HEK293 (cell line): Measurements from ENCODE around the gene HPCA.

Experiments used
- BCL11A ChIP-seq: fragments of 450-650 bp; formaldehyde crosslinking; IDR thresholded peaks from 2 replicates; pipeline ENCODE4 v1.5.1; 2016; ENCODE audit warnings: low read depth, missing biosample characterization, missing genetic modification characterization
- FEZF1 ChIP-seq: fragments of 450-650 bp; formaldehyde crosslinking; IDR thresholded peaks from 2 replicates; pipeline ENCODE4 v1.5.1; 2016; ENCODE audit warnings: missing biosample characterization, missing genetic modification characterization
- GFI1B ChIP-seq: fragments of 450-650 bp; formaldehyde crosslinking; IDR thresholded peaks from 2 replicates; pipeline ENCODE4 v1.5.1; 2016; ENCODE audit warnings: missing biosample characterization, missing genetic modification characterization
- GLI2 ChIP-seq: fragments of 450-650 bp; formaldehyde crosslinking; IDR thresholded peaks from 2 replicates; pipeline ENCODE4; 2017; ENCODE audit warnings: missing biosample characterization, missing genetic modification characterization, low read depth, borderline replicate concordance
- IKZF3 ChIP-seq: fragments of 450-650 bp; IDR thresholded peaks from 2 replicates; pipeline ENCODE4 v1.5.0; 2018; ENCODE audit warnings: missing biosample characterization, mild to moderate bottlenecking, missing genetic modification characterization, moderate library complexity
- KLF7 ChIP-seq: fragments of 450-650 bp; formaldehyde crosslinking; IDR thresholded peaks from 2 replicates; pipeline ENCODE4 v1.5.1; 2016; ENCODE audit warnings: missing biosample characterization, missing genetic modification characterization, borderline replicate concordance
- OSR2 ChIP-seq: fragments of 450-650 bp; formaldehyde crosslinking; IDR thresholded peaks from 2 replicates; pipeline ENCODE4 v1.5.1; 2016; ENCODE audit warnings: missing biosample characterization, missing genetic modification characterization
- PRDM10 ChIP-seq: fragments of 450-650 bp; formaldehyde crosslinking; IDR thresholded peaks from 2 replicates; pipeline ENCODE4 v1.5.1; 2016; ENCODE audit warnings: missing biosample characterization, missing genetic modification characterization
- REPIN1 ChIP-seq: fragments of 450-650 bp; formaldehyde crosslinking; IDR thresholded peaks from 2 replicates; pipeline ENCODE4 v1.5.1; 2017; ENCODE audit warnings: missing biosample characterization, missing genetic modification characterization, low read depth
- ZBTB20 ChIP-seq: fragments of 450-650 bp; formaldehyde crosslinking; IDR thresholded peaks from 2 replicates; pipeline ENCODE4 v1.5.1; 2016; ENCODE audit warnings: missing biosample characterization, missing genetic modification characterization
- ZBTB21 ChIP-seq: fragments of 450-650 bp; formaldehyde crosslinking; IDR thresholded peaks from 2 replicates; pipeline ENCODE4 v1.5.1; 2017; ENCODE audit warnings: missing biosample characterization, missing genetic modification characterization
- ZBTB44 ChIP-seq: fragments of 450-650 bp; IDR thresholded peaks from 2 replicates; pipeline ENCODE4 v1.5.1; 2018; ENCODE audit warnings: missing biosample characterization, mild to moderate bottlenecking, missing genetic modification characterization
- ZBTB48 ChIP-seq: fragments of 450-650 bp; formaldehyde crosslinking; IDR thresholded peaks from 2 replicates; pipeline ENCODE4 v1.5.1; 2016; ENCODE audit warnings: missing biosample characterization, missing genetic modification characterization
- ZBTB49 ChIP-seq: fragments of 450-650 bp; formaldehyde crosslinking; IDR thresholded peaks from 2 replicates; pipeline ENCODE4 v1.5.1; 2016; ENCODE audit warnings: missing biosample characterization, missing genetic modification characterization, low read depth
- ZEB2 ChIP-seq: fragments of 450-650 bp; formaldehyde crosslinking; IDR thresholded peaks from 2 replicates; pipeline ENCODE4 v1.5.1; 2016; ENCODE audit warnings: missing biosample characterization, missing genetic modification characterization
- ZFHX2 ChIP-seq: fragments of 450-650 bp; formaldehyde crosslinking; conservative IDR thresholded peaks from 2 replicates; pipeline ENCODE4 v1.5.1; 2016; ENCODE audit warnings: missing biosample characterization, missing genetic modification characterization
- ZFP41 ChIP-seq: fragments of 450-650 bp; formaldehyde crosslinking; IDR thresholded peaks from 2 replicates; pipeline ENCODE4 v1.5.1; 2016; ENCODE audit warnings: missing biosample characterization, missing genetic modification characterization, borderline replicate concordance
- ZNF112 ChIP-seq: fragments of 450-650 bp; formaldehyde crosslinking; IDR thresholded peaks from 2 replicates; pipeline ENCODE4 v1.5.0; 2017; ENCODE audit warnings: missing biosample characterization, missing genetic modification characterization
- ZNF132 ChIP-seq: fragments of 450-650 bp; formaldehyde crosslinking; IDR thresholded peaks from 2 replicates; pipeline ENCODE4 v1.5.1; 2017; ENCODE audit warnings: missing biosample characterization, missing genetic modification characterization, borderline replicate concordance
- ZNF24 ChIP-seq: fragments of 450-650 bp; formaldehyde crosslinking; IDR thresholded peaks from 2 replicates; pipeline ENCODE4 v1.5.1; 2016; ENCODE audit warnings: missing biosample characterization, missing genetic modification characterization
- ZNF366 ChIP-seq: fragments of 450-650 bp; formaldehyde crosslinking; conservative IDR thresholded peaks from 2 replicates; pipeline ENCODE4 v1.5.1; 2016; ENCODE audit warnings: missing biosample characterization, missing genetic modification characterization
- ZNF398 ChIP-seq: fragments of 450-650 bp; formaldehyde crosslinking; IDR thresholded peaks from 2 replicates; pipeline ENCODE4 v1.5.1; 2017; ENCODE audit warnings: missing biosample characterization, missing genetic modification characterization
- ZNF548 ChIP-seq: fragments of 450-650 bp; formaldehyde crosslinking; IDR thresholded peaks from 2 replicates; pipeline ENCODE4 v1.5.1; 2016; ENCODE audit warnings: missing biosample characterization, missing genetic modification characterization
- ZNF660 ChIP-seq: fragments of 450-650 bp; IDR thresholded peaks from 2 replicates; pipeline ENCODE4 v1.5.1; 2018; ENCODE audit warnings: missing biosample characterization, mild to moderate bottlenecking, missing genetic modification characterization
- TF ChIP-seq, protein P1 (sequence below): fragments of 450-650 bp; formaldehyde crosslinking; IDR thresholded peaks from 2 replicates; pipeline ENCODE4 v1.5.1; 2017; ENCODE audit warnings: missing biosample characterization, missing genetic modification characterization
- TF ChIP-seq, protein P2 (sequence below): fragments of 450-650 bp; formaldehyde crosslinking; IDR thresholded peaks from 2 replicates; pipeline ENCODE4 v1.5.1; 2016; ENCODE audit warnings: missing biosample characterization, missing genetic modification characterization

Gene HPCA

GRCh38 chr1:32919811-32920733 is 33.8 kb downstream of the HPCA start (continued):
- TF ChIP-seq ZFHX2 (tag by site-specific recombination) = no peak
- no peak for TF ChIP-seq FEZF1 (tag by site-specific recombination)
- TF ChIP-seq BCL11A (tag by site-specific recombination) = no peak
- 0 out of 2 replicates have a peak, but pooled peaks have one; percentile 19 for TF ChIP-seq ZNF24 (tag by site-specific recombination)
- no peak for TF ChIP-seq ZBTB49 (tag by site-specific recombination)
- no peak for TF ChIP-seq GLI2
- 0 out of 2 replicates have a peak, but pooled peaks have one; percentile 23 for TF ChIP-seq ZNF398 (tag by site-specific recombination)
- TF ChIP-seq ZNF660 = 0 out of 2 replicates have a peak, but pooled peaks have one; percentile 63
- TF ChIP-seq ZNF132 (tag by site-specific recombination) = no peak
- TF ChIP-seq IKZF3 (tag by site-specific recombination) = no peak
- TF ChIP-seq ZEB2 = peak; percentile 74
- no peak for TF ChIP-seq OSR2 (tag by site-specific recombination)
- peak; percentile 84 for TF ChIP-seq PRDM10 (tag by site-specific recombination)
- no peak for TF ChIP-seq KLF7 (tag by site-specific recombination)
- TF ChIP-seq GFI1B = no peak
- TF ChIP-seq ZBTB48 = 0 out of 2 replicates have a peak, but pooled peaks have one; percentile 20
- TF ChIP-seq ZFP41 (tag by site-specific recombination) = no peak
- TF ChIP-seq, protein P1, sequence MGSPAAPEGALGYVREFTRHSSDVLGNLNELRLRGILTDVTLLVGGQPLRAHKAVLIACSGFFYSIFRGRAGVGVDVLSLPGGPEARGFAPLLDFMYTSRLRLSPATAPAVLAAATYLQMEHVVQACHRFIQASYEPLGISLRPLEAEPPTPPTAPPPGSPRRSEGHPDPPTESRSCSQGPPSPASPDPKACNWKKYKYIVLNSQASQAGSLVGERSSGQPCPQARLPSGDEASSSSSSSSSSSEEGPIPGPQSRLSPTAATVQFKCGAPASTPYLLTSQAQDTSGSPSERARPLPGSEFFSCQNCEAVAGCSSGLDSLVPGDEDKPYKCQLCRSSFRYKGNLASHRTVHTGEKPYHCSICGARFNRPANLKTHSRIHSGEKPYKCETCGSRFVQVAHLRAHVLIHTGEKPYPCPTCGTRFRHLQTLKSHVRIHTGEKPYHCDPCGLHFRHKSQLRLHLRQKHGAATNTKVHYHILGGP = no peak
- peak; percentile 81 for TF ChIP-seq ZBTB21 (tag by site-specific recombination)
- no peak for TF ChIP-seq ZBTB44 (tag by site-specific recombination)
- peak; percentile 18; the same call in 1 of the 2 replicates for TF ChIP-seq ZNF366 (tag by site-specific recombination)
- no peak for TF ChIP-seq ZNF112
- no peak for TF ChIP-seq REPIN1
- no peak for TF ChIP-seq ZNF548 (tag by site-specific recombination)
- TF ChIP-seq, protein P2, sequence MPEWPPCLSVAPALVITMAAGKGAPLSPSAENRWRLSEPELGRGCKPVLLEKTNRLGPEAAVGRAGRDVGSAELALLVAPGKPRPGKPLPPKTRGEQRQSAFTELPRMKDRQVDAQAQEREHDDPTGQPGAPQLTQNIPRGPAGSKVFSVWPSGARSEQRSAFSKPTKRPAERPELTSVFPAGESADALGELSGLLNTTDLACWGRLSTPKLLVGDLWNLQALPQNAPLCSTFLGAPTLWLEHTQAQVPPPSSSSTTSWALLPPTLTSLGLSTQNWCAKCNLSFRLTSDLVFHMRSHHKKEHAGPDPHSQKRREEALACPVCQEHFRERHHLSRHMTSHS = no peak
- TF ChIP-seq ZBTB20 (tag by site-specific recombination) = peak; percentile 57; the same call in 1 of the 2 replicates
